HepG2 (cell line): ENCODE results near the gene JPT1. TPM values are rescaled to one million over a fixed set of nuclear protein-coding genes. Genes with fewer than 3 reads are reported as not detected.

ENCODE experiments used
- ADNP ChIP-seq: sonication (generic); formaldehyde crosslinking; IDR thresholded peaks from 2 replicates; pipeline ENCODE4 v1.4.0; 2020; ENCODE audit warnings: missing genetic modification reagents
- BCL6 ChIP-seq: IDR thresholded peaks from 2 replicates; pipeline ENCODE4 v1.6.1; 2016; ENCODE audit warnings: missing genetic modification reagents, missing compliant biosample characterization
- DDIT3 ChIP-seq: sonication (generic); formaldehyde crosslinking; IDR thresholded peaks from 2 replicates; pipeline ENCODE4 v1.4.0; 2020; ENCODE audit warnings: mild to moderate bottlenecking, missing genetic modification reagents
- FOSL1 ChIP-seq: sonication (generic); formaldehyde crosslinking; IDR thresholded peaks from 2 replicates; pipeline ENCODE4 v1.9.0; 2021; ENCODE audit warnings: missing genetic modification reagents, borderline replicate concordance
- HHEX ChIP-seq: IDR thresholded peaks from 2 replicates; pipeline ENCODE4 v1.6.1; 2016; ENCODE audit warnings: control low read depth
- KAT8 ChIP-seq: IDR thresholded peaks from 2 replicates; pipeline ENCODE4 v1.6.1; 2016; ENCODE audit warnings: missing genetic modification reagents, missing compliant biosample characterization
- KMT2A ChIP-seq: sonication (generic); formaldehyde crosslinking; IDR thresholded peaks from 2 replicates; pipeline ENCODE4 v1.4.0; 2020; ENCODE audit warnings: missing genetic modification reagents
- MED8 ChIP-seq: sonication (generic); formaldehyde crosslinking; IDR thresholded peaks from 2 replicates; pipeline ENCODE4 v1.8.1; 2023; ENCODE audit warnings: mild to moderate bottlenecking, missing genetic modification reagents; ENCODE audit not compliant: insufficient replicate concordance
- MXD1 ChIP-seq: sonication (generic); formaldehyde crosslinking; IDR thresholded peaks from 2 replicates; pipeline ENCODE4 v1.4.0; 2020; ENCODE audit warnings: mild to moderate bottlenecking, missing genetic modification reagents
- NFRKB ChIP-seq: fragments of 450-650 bp; IDR thresholded peaks from 2 replicates; pipeline ENCODE4 v1.6.1; 2017
- RBAK ChIP-seq: sonication (generic); formaldehyde crosslinking; IDR thresholded peaks from 2 replicates; pipeline ENCODE4 v1.5.1; 2020; ENCODE audit warnings: mild to moderate bottlenecking, missing genetic modification reagents
- RFX5 ChIP-seq: IDR thresholded peaks from 2 replicates; pipeline ENCODE4 v1.6.1; 2011; ENCODE audit warnings: low read depth, low read length, improper control_type of control experiment
- SALL2 ChIP-seq: sonication (generic); formaldehyde crosslinking; IDR thresholded peaks from 2 replicates; pipeline ENCODE4 v1.8.1; 2023; ENCODE audit warnings: mild to moderate bottlenecking, missing genetic modification reagents, inconsistent platforms
- SP4 ChIP-seq: sonication (generic); formaldehyde crosslinking; IDR thresholded peaks from 2 replicates; pipeline ENCODE4 v1.8.1; 2023; ENCODE audit warnings: mild to moderate bottlenecking, missing genetic modification reagents
- SPEN ChIP-seq: sonication (generic); formaldehyde crosslinking; IDR thresholded peaks from 2 replicates; pipeline ENCODE4 v1.5.1; 2020; ENCODE audit warnings: low read depth, mild to moderate bottlenecking, missing genetic modification reagents
- SSRP1 ChIP-seq: IDR thresholded peaks from 2 replicates; pipeline ENCODE4 v1.6.1; 2016; ENCODE audit warnings: control low read depth
- TBL1XR1 ChIP-seq: fragments of 150-350 bp; IDR thresholded peaks from 2 replicates; pipeline ENCODE4 v1.6.1; 2014; ENCODE audit warnings: borderline replicate concordance, low read length; ENCODE audit not compliant: partially characterized antibody
- XRCC5 ChIP-seq: fragments of 200-400 bp; formaldehyde crosslinking; optimal IDR thresholded peaks from 2 replicates; pipeline ENCODE3; 2017; ENCODE audit warnings: mild to moderate bottlenecking, low read length
- ZBTB20 ChIP-seq: sonication (generic); formaldehyde crosslinking; IDR thresholded peaks from 2 replicates; pipeline ENCODE4 v1.8.1; 2023; ENCODE audit warnings: missing genetic modification reagents, low read depth, mild to moderate bottlenecking, borderline replicate concordance
- ZFYVE20 ChIP-seq: sonication (generic); formaldehyde crosslinking; IDR thresholded peaks from 2 replicates; pipeline ENCODE4 v1.8.0; 2023; ENCODE audit warnings: low read depth, mild to moderate bottlenecking, moderate library complexity, missing genetic modification reagents, borderline replicate concordance
- ZNF256 ChIP-seq: sonication (generic); formaldehyde crosslinking; conservative IDR thresholded peaks from 2 replicates; pipeline ENCODE4 v1.4.0; 2020; ENCODE audit warnings: missing genetic modification reagents
- ZNF441 ChIP-seq: sonication (generic); formaldehyde crosslinking; IDR thresholded peaks from 2 replicates; pipeline ENCODE4 v1.7.0; 2021; ENCODE audit warnings: missing genetic modification reagents, borderline replicate concordance
- ZNF496 ChIP-seq: sonication (generic); formaldehyde crosslinking; IDR thresholded peaks from 2 replicates; pipeline ENCODE4 v1.8.1; 2023; ENCODE audit warnings: mild to moderate bottlenecking, moderate library complexity, missing genetic modification reagents; ENCODE audit not compliant: insufficient replicate concordance
- ZNF577 ChIP-seq: sonication (generic); formaldehyde crosslinking; IDR thresholded peaks from 2 replicates; pipeline ENCODE4 v1.4.0; 2020; ENCODE audit warnings: mild to moderate bottlenecking, low read depth, missing genetic modification reagents, borderline replicate concordance
- ZNF777 ChIP-seq: sonication (generic); formaldehyde crosslinking; IDR thresholded peaks from 2 replicates; pipeline ENCODE4 v1.4.0; 2020; ENCODE audit warnings: missing genetic modification reagents
- ZSCAN22 ChIP-seq: sonication (generic); formaldehyde crosslinking; IDR thresholded peaks from 2 replicates; pipeline ENCODE4 v1.4.0; 2020; ENCODE audit warnings: mild to moderate bottlenecking, missing genetic modification reagents
- polyA plus RNA-seq, 8 experiments: library from polyadenylated mRNA; depleted of rRNA in 3 of 8; stranded (reverse) in 7 of 8; unstranded in 1 of 8; fragments of >200 nt; fragmentation: Illumina TruSeq in 4 of 8; extraction: Trizol in 4 of 8; gene quantifications; 2 replicates each; pipeline versions ENCODE4 v1.2.1 to v1.2.3, GENCODE V29; 2011 to 2016; ENCODE audit warnings: low read depth in 4 of 8, missing spikeins in 1 of 8, mixed read lengths in 1 of 8; ENCODE audit not compliant: insufficient read depth in 1 of 8
- total RNA-seq, 5 experiments: library from RNA; depleted of rRNA; stranded (reverse); fragments of >200 nt; fragmentation: Illumina TruSeq; extraction: Trizol; gene quantifications; 2 replicates each; pipeline ENCODE4 v1.2.3, GENCODE V29; 2016; ENCODE audit warnings: low read depth in 1 of 5
- TF ChIP-seq, protein P1 (sequence below): IDR thresholded peaks from 2 replicates; pipeline ENCODE4 v1.6.1; 2012; ENCODE audit warnings: inconsistent platforms
- TF ChIP-seq, protein P2 (sequence below): sonication (generic); formaldehyde crosslinking; IDR thresholded peaks from 2 replicates; pipeline ENCODE4 v1.5.0; 2020; ENCODE audit warnings: mild to moderate bottlenecking, low read depth, missing genetic modification reagents, borderline replicate concordance
- TF ChIP-seq, protein P3 (sequence below): sonication (generic); formaldehyde crosslinking; IDR thresholded peaks from 2 replicates; pipeline ENCODE4 v1.5.0; 2020; ENCODE audit warnings: mild to moderate bottlenecking, missing genetic modification reagents

JPT1 gene
- total and polyA plus RNA-seq, 2 of the 13 experiments (the other 11 are each of a cell fraction or from before 2014, with no cell fraction given) = 43.3 to 256 TPM

- TF ChIP-seq NFRKB (no peak), HHEX (CRISPR knock-in tag) (no peak), ADNP (CRISPR knock-in tag) (no peak), ZSCAN22 (CRISPR knock-in tag) (peak; percentile 52; the same call in 1 of the 2 replicates), ZFYVE20 (CRISPR knock-in tag) (peak; percentile 95; the same call in 1 of the 2 replicates), SSRP1 (CRISPR knock-in tag) (no peak), MXD1 (CRISPR knock-in tag) (peak; percentile 68), ZNF496 (CRISPR knock-in tag) (no peak), SALL2 (peak; percentile 94), ZBTB20 (CRISPR knock-in tag) (no peak; the same call in 1 of the 2 replicates), XRCC5 (peak; percentile 75), RBAK (no peak), MED8 (CRISPR knock-in tag) (no peak), KAT8 (peak; percentile 82; the same call in 1 of the 2 replicates), TBL1XR1 (no peak), KMT2A (CRISPR knock-in tag) (peak; percentile 84), BCL6 (CRISPR knock-in tag) (peak; percentile 6; the same call in 1 of the 2 replicates), RFX5 (no peak), SP4 (CRISPR knock-in tag) (peak; percentile 88), ZNF777 (CRISPR knock-in tag) (peak; percentile 84), FOSL1 (CRISPR knock-in tag) (no peak), SPEN (CRISPR knock-in tag) (peak; percentile 90), ZNF256 (CRISPR knock-in tag) (0 out of 2 replicates have a peak, but pooled peaks have one; percentile 40), ZNF441 (CRISPR knock-in tag) (peak; percentile 79; the same call in 1 of the 2 replicates), DDIT3 (CRISPR knock-in tag) (no peak), ZNF577 (no peak)
- TF ChIP-seq, protein P1, sequence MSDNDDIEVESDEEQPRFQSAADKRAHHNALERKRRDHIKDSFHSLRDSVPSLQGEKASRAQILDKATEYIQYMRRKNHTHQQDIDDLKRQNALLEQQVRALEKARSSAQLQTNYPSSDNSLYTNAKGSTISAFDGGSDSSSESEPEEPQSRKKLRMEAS = peak; percentile 96
- TF ChIP-seq, protein P2, sequence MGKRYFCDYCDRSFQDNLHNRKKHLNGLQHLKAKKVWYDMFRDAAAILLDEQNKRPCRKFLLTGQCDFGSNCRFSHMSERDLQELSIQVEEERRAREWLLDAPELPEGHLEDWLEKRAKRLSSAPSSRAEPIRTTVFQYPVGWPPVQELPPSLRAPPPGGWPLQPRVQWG (CRISPR knock-in tag) = no peak
- TF ChIP-seq, protein P3, sequence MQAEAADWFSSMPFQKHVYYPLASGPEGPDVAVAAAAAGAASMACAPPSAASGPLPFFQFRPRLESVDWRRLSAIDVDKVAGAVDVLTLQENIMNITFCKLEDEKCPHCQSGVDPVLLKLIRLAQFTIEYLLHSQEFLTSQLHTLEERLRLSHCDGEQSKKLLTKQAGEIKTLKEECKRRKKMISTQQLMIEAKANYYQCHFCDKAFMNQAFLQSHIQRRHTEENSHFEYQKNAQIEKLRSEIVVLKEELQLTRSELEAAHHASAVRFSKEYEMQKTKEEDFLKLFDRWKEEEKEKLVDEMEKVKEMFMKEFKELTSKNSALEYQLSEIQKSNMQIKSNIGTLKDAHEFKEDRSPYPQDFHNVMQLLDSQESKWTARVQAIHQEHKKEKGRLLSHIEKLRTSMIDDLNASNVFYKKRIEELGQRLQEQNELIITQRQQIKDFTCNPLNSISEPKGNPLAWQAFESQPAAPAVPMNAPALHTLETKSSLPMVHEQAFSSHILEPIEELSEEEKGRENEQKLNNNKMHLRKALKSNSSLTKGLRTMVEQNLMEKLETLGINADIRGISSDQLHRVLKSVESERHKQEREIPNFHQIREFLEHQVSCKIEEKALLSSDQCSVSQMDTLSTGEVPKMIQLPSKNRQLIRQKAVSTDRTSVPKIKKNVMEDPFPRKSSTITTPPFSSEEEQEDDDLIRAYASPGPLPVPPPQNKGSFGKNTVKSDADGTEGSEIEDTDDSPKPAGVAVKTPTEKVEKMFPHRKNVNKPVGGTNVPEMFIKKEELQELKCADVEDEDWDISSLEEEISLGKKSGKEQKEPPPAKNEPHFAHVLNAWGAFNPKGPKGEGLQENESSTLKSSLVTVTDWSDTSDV (CRISPR knock-in tag) = no peak; the same call in 1 of the 2 replicates
These were observed 22.9 kb downstream of the JPT1 start, which contains the start of gene NT5C (continued) for GRCh38 chr17:75131278-75132017.
